Heart left ventricle (tissue), 13 donors: ENCODE measurements around the gene LTBP4.

ENCODE experiments used
- CTCF ChIP-seq, 12 donors: fragments of 200-600 bp; sonication (generic) in 4 of 12; IDR thresholded peaks; one replicate each; pipeline versions ENCODE4 v1.5.0 to v1.8.0; 2018 to 2022; ENCODE audit warnings: antibody characterized with exemption in 12 of 12, mild to moderate bottlenecking in 5 of 12
- POLR2A ChIP-seq, 2 donors: fragments of 450-650 bp; IDR thresholded peaks; one replicate each; pipeline ENCODE4 v1.6.1; 2017; ENCODE audit warnings: antibody characterized with exemption in 2 of 2, mild to moderate bottlenecking in 2 of 2, moderate library complexity in 2 of 2
- donor health status: ischemic (EF 13 %, LVEDD 7.1; RV severe dilation, severe dysfunction).
- donor health status: DM: no; HTN: yes; CAD: no.
- donor health status: DM: no; HTN: no; CAD: no.
- donor health status: ischemic (EF 25% LVEDD 6.9; RV normal size, moderate dysfunction).
- donor health status: ischemic (EF 25% LVEDD 5.7; RV mildly dilated, moderate dysfunction).
- donor health status: ischemic (EF 35%, LVEDD 5.7; RV mildly dilated, moderate dysfunction).
- donor health status: nonischemic (EF 11% LVEDD 7.7; RV severe dilation, severe dysfunction).
- donor health status: DM: yes; HTN: yes; CAD: no.
- donor health status: PGD.
- donor health status: ischemic (EF 29% LVEDD 5.4; RV normal size, mild dysfunction).
- donor health status: nonischemic (EF 23%, LVEDD 6.1; RV moderate dilation, normal function).

GRCh38 chr19:40639638-40639982, 38.4 kb downstream of the LTBP4 start:
- TF ChIP-seq POLR2A (IDR thresholded peaks at IDR 0.05): no peak
- no peak for TF ChIP-seq CTCF (IDR thresholded peaks at IDR 0.05)
